ENCODE measurements around the gene TSPEAR. TPM values are rescaled to one million over a fixed set of nuclear protein-coding genes. Genes with fewer than 3 reads are reported as not detected.

Gene TSPEAR
- total RNA-seq, 1 donor from 2014 or later, result 0.15 TPM

- Mint-ChIP-seq H3K4me3 (ENCODE audit: unreplicated experiment) (no peak within 1 kb of the TSS), H3K4me1 (ENCODE audit: low read depth) (no peaks in the 10 kb centered on the region), H3K27ac (ENCODE audit: unreplicated experiment) (no peak within 1 kb of the TSS), H3K9me3 (ENCODE audit: low read depth) (peaks cover 45% of the 10 kb centered on the region), H3K36me3 (ENCODE audit: low read depth) (peaks cover 15% of the 10 kb centered on the region), H3K27me3 (ENCODE audit: low read depth) (peaks cover 8% of the 10 kb centered on the region)
- no peak for TF ChIP-seq CTCF (IDR thresholded peaks at IDR 0.05)
- DNase-seq (ENCODE audit: low spot score), result no peak
These were observed 84.7 kb downstream of the TSPEAR start, which contains the start of gene KRTAP10-9 for GRCh38 chr21:44626673-44627143. TSS of gene KRTAP10-9 (plus strand) at chr21:44627093. CDS start at chr21:44627172, 79 bp downstream.

GRCh38 chr21:44626262-44626661 lies 85.1 kb downstream of the TSPEAR start:
- Mint-ChIP-seq H3K27me3 (ENCODE audit: low read depth) (peaks cover 8% of the 10 kb centered on the region), H3K9me3 (ENCODE audit: low read depth) (peaks cover 40% of the 10 kb centered on the region), H3K27ac (ENCODE audit: unreplicated experiment) (no peak overlapping the region), H3K4me3 (ENCODE audit: unreplicated experiment) (no peak overlapping the region), H3K36me3 (ENCODE audit: low read depth) (peaks cover 13% of the 10 kb centered on the region), H3K4me1 (ENCODE audit: low read depth) (no peaks in the 10 kb centered on the region)
- no peak for DNase-seq (ENCODE audit: low spot score)
- TF ChIP-seq CTCF (IDR thresholded peaks at IDR 0.05), result no peak

- Mint-ChIP-seq H3K4me1 (ENCODE audit: low read depth) (no peaks in the 10 kb centered on the region), H3K27me3 (ENCODE audit: low read depth) (peaks cover 9% of the 10 kb centered on the region), H3K36me3 (ENCODE audit: low read depth) (peaks cover 8% of the 10 kb centered on the region), H3K27ac (ENCODE audit: unreplicated experiment) (no peak overlapping the region), H3K9me3 (ENCODE audit: low read depth) (peaks cover 37% of the 10 kb centered on the region), H3K4me3 (ENCODE audit: unreplicated experiment) (no peak overlapping the region)
- DNase-seq (ENCODE audit: low spot score), result no peak
- no peak for TF ChIP-seq CTCF (IDR thresholded peaks at IDR 0.05)
These were observed 85.6 kb downstream of the TSPEAR start for GRCh38 chr21:44625756-44626155.

- Mint-ChIP-seq H3K36me3 (ENCODE audit: low read depth) (peaks cover 12% of the 10 kb centered on the region), H3K9me3 (ENCODE audit: low read depth) (peaks cover 47% of the 10 kb centered on the region), H3K4me1 (ENCODE audit: low read depth) (no peaks in the 10 kb centered on the region), H3K27ac (ENCODE audit: unreplicated experiment) (no peak overlapping the region), H3K4me3 (ENCODE audit: unreplicated experiment) (no peak overlapping the region), H3K27me3 (ENCODE audit: low read depth) (peaks cover 24% of the 10 kb centered on the region)
- no peak for DNase-seq (ENCODE audit: low spot score)
- TF ChIP-seq CTCF (IDR thresholded peaks at IDR 0.05), result no peak
These were observed 87.8 kb downstream of the TSPEAR start for GRCh38 chr21:44623575-44623974.

- H3K27ac Mint-ChIP-seq (ENCODE audit: unreplicated experiment), result no peak overlapping the region
These were observed 91.5 kb downstream of the TSPEAR start for GRCh38 chr21:44619886-44620285.

More at GRCh38 chr21:44619886-44620285, 91.5 kb downstream of the TSPEAR start:
- TF ChIP-seq CTCF (IDR thresholded peaks at IDR 0.05), result no peak
- Mint-ChIP-seq H3K27me3 (ENCODE audit: low read depth) (peaks cover 45% of the 10 kb centered on the region), H3K4me1 (ENCODE audit: low read depth) (no peaks in the 10 kb centered on the region), H3K4me3 (ENCODE audit: unreplicated experiment) (no peak overlapping the region), H3K36me3 (ENCODE audit: low read depth) (peaks cover 12% of the 10 kb centered on the region), H3K9me3 (ENCODE audit: low read depth) (peaks cover 45% of the 10 kb centered on the region)
- no peak for DNase-seq (ENCODE audit: low spot score)

All from chondrocyte (in vitro differentiated cells).